B cell (primary cell): ENCODE data around the gene MRPL34.

Source experiments
- EZH2 ChIP-seq: IDR thresholded peaks from 2 replicates; pipeline ENCODE4 v1.6.1; 2012; ENCODE audit warnings: borderline replicate concordance, low read depth, mild to moderate bottlenecking, moderate library complexity, low read length; ENCODE audit not compliant: insufficient read depth, poor library complexity, severe bottlenecking
- TF ChIP-seq, protein P1 (sequence below): fragments of 200-600 bp; IDR thresholded peaks from one replicate; pipeline ENCODE4 v1.8.0; 2022; ENCODE audit warnings: antibody characterized with exemption, mild to moderate bottlenecking

DNA sequence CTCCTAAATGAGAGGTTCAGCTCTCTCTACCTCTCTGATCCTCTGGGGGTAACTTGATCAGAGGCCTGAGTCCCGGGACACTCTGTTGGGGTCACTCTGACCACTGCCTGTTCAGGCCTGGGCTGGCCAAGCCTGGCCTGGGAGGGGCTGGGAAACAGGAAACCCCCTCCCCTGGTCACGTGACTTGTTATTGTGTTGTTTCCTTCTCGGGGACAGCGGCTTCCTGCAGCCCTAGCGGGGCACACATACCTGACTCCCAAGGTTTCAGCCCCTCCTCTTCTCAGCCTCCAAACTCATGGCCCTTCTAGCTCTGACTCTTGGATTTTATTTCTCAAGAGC, 41.1 kb upstream of the MRPL34 start, which contains the start of gene USHBP1:
- TF ChIP-seq, protein P1, sequence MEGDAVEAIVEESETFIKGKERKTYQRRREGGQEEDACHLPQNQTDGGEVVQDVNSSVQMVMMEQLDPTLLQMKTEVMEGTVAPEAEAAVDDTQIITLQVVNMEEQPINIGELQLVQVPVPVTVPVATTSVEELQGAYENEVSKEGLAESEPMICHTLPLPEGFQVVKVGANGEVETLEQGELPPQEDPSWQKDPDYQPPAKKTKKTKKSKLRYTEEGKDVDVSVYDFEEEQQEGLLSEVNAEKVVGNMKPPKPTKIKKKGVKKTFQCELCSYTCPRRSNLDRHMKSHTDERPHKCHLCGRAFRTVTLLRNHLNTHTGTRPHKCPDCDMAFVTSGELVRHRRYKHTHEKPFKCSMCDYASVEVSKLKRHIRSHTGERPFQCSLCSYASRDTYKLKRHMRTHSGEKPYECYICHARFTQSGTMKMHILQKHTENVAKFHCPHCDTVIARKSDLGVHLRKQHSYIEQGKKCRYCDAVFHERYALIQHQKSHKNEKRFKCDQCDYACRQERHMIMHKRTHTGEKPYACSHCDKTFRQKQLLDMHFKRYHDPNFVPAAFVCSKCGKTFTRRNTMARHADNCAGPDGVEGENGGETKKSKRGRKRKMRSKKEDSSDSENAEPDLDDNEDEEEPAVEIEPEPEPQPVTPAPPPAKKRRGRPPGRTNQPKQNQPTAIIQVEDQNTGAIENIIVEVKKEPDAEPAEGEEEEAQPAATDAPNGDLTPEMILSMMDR, result no peak
- no peak for TF ChIP-seq EZH2
